SK-N-MC (cell line): Measurements from ENCODE around the gene SSBP2.
"Not testable (repeated sequence)": the region's sequence is repeated elsewhere in the genome, so short reads cannot be mapped to it uniquely, and the experiment has no call there.

Experiments
- DNase-seq: peaks from one replicate; pipeline ENCODE4 v3.0.0-alpha.2; 2011; ENCODE audit warnings: low read depth, low spot score
- H3K27ac ChIP-seq: fragments of 200-600 bp; sonication (generic); 2 replicates; pipeline ENCODE4 v1.5.1; 2016; ENCODE audit warnings: mixed run types
- H3K36me3 ChIP-seq: fragments of 200-600 bp; sonication (generic); 2 replicates; pipeline ENCODE4 v1.6.1; 2017; ENCODE audit warnings: antibody characterized with exemption, low read length, mixed read lengths; ENCODE audit not compliant: insufficient read depth
- H3K4me3 ChIP-seq: fragments of 200-600 bp; sonication (generic); 2 replicates; pipeline ENCODE4 v1.5.1; 2016
- H3K9ac ChIP-seq: fragments of 200-600 bp; sonication (generic); 2 replicates; pipeline ENCODE4 v1.8.0; 2017; ENCODE audit warnings: mixed run types, mixed read lengths; ENCODE audit not compliant: insufficient read length
- H3K9me3 ChIP-seq: fragments of 200-600 bp; sonication (generic); 2 replicates; pipeline ENCODE4 v1.6.1; 2017; ENCODE audit warnings: low read depth, mild to moderate bottlenecking, antibody characterized with exemption, low read length, moderate library complexity, mixed read lengths
- EZH2 ChIP-seq: fragments of 200-600 bp; sonication (generic); IDR thresholded peaks from one replicate; pipeline ENCODE4 v1.6.1; 2017; ENCODE audit warnings: antibody characterized with exemption
- FOXP2 ChIP-seq: optimal IDR thresholded peaks from 2 replicates; pipeline ENCODE3; 2011; ENCODE audit warnings: mild to moderate bottlenecking, moderate library complexity; ENCODE audit not compliant: insufficient read depth; ENCODE audit errors: extremely low read length, control extremely low read depth
- POLR2AphosphoS5 ChIP-seq: IDR thresholded peaks from 2 replicates; pipeline ENCODE4 v1.6.1; 2012; ENCODE audit warnings: mild to moderate bottlenecking, low read depth, low read length, borderline replicate concordance

SSBP2 gene

DNA sequence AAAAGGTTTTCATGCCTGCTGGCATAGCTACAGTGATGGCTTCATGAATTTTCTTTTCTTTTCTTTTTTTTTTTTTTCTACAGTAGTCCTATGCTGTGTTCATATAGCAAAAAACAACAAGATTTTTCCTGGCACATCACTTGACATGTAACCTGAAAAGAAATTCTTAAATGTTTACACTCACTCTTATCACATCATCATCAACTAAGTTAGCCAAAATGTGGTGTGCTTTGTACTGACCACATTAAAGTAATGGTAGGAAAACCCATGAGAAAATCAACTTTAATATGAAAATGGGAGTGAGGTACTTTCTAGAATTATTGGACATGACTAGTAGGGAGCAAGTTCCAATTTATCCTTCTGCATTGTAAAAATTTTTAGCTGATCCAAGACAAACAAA is 146.7 kb downstream of the SSBP2 start:
- no peaks in the 10 kb centered on the region for H3K36me3 ChIP-seq
- H3K9ac ChIP-seq = no peak overlapping the region
- TF ChIP-seq EZH2 (no peak), FOXP2 (no peak), POLR2AphosphoS5 (no peak)
- no peaks in the 10 kb centered on the region for H3K9me3 ChIP-seq
- no peak overlapping the region for H3K27ac ChIP-seq
- DNase-seq = no peak
- no peak overlapping the region for H3K4me3 ChIP-seq

DNA sequence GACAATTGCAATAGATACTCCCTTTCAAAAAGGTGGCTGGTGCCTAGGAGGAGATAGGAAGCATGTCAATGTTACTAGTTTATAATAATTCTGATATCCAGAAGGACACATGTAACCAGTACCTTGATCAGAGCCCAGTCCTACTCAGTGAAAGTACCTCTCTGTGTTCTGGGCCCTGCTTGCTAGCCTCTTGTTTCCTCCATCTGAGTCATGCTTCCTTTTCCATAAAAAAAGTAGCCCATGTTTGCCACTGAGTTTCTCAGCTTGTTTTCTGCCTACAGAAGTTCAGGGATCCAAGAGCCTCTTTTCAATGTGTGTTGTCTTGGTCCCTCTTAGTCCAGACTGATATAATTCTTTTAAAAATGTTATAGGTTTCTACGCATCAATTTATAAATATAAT is 149.0 kb downstream of the SSBP2 start:
- Histone ChIP-seq H3K36me3 (no peaks in the 10 kb centered on the region), H3K9ac (no peak overlapping the region), H3K4me3 (no peak overlapping the region), H3K27ac (no peak overlapping the region), H3K9me3 (no peaks in the 10 kb centered on the region)
- DNase-seq = no peak
- TF ChIP-seq EZH2 (no peak), FOXP2 (no peak), POLR2AphosphoS5 (no peak)

- not testable (repeated sequence) for H3K9me3 ChIP-seq, H3K9ac ChIP-seq, H3K27ac ChIP-seq, DNase-seq, H3K36me3 ChIP-seq, H3K4me3 ChIP-seq
These were observed 158.8 kb downstream of the SSBP2 start for GRCh38 chr5:81592085-81592484.

DNA sequence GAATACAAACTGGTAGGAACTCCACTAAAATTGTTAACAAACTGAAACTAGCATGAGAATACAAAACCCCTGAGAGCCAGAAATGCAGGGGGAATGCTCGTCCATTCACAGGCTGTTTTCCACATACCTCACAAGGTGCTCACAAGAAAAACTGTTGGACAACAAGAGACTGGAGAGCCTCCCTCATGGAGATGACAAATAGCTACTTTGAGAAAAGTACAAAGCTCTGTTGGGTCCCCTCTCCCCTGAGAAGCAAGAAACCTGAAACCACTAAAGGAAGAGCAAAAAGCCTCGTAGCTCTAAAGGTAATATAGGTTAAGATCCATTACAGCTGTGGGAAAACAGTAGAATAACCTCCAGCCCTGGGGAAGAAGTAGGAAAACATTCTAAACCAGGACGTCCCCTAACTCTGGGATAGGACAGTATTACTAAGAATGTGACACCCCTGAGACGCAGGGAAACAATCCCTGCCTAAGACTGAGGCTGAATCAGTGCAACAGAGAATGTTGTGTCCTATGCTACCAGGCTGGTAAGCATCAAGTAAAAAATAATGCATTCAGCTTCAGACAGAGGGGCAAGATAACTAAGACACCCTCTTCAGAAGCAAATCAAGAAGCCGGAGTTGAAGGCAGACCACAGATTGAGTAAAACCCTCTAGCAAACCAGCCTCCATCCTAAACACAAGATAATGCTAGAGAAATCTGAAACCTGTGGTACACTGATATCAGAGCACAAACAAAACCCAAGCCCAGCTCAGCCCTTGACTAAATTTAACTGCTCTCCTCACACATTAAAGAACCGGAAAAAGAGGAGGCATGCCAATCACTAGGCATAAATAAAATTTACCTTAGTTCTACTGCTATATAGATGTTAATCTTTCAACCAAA is 160.2 kb downstream of the SSBP2 start:
- Histone ChIP-seq H3K9me3 (no peaks in the 10 kb centered on the region), H3K36me3 (no peaks in the 10 kb centered on the region), H3K9ac (no peak overlapping the region), H3K4me3 (no peak overlapping the region), H3K27ac (no peak overlapping the region)
- no peak for DNase-seq
- TF ChIP-seq POLR2AphosphoS5 = no peak
- no peak for TF ChIP-seq FOXP2
- TF ChIP-seq EZH2 = no peak

- DNase-seq = peak; percentile 78
- TF ChIP-seq FOXP2 (no peak), EZH2 (no peak), POLR2AphosphoS5 (peak; percentile 76; the same call in 1 of the 2 replicates)
- Histone ChIP-seq H3K27ac (no peak overlapping the region), H3K36me3 (no peaks in the 10 kb centered on the region), H3K9ac (no peak overlapping the region), H3K4me3 (no peak overlapping the region), H3K9me3 (no peaks in the 10 kb centered on the region)
These were observed 171.5 kb downstream of the SSBP2 start for GRCh38 chr5:81579262-81579924.

- Histone ChIP-seq H3K36me3 (no peaks in the 10 kb centered on the region), H3K9ac (no peak overlapping the region), H3K9me3 (no peaks in the 10 kb centered on the region), H3K27ac (no peak overlapping the region), H3K4me3 (no peak overlapping the region)
- DNase-seq = no peak
- TF ChIP-seq POLR2AphosphoS5 = no peak
- TF ChIP-seq EZH2 = no peak
- TF ChIP-seq FOXP2 = no peak
These were observed 173.8 kb downstream of the SSBP2 start for GRCh38 chr5:81577091-81577490.

GRCh38 chr5:81575924-81576323 is 175.0 kb downstream of the SSBP2 start:
- Histone ChIP-seq H3K9me3 (no peaks in the 10 kb centered on the region), H3K4me3 (no peak overlapping the region), H3K27ac (no peak overlapping the region), H3K36me3 (no peaks in the 10 kb centered on the region), H3K9ac (no peak overlapping the region)
- TF ChIP-seq POLR2AphosphoS5 = no peak
- no peak for TF ChIP-seq EZH2
- TF ChIP-seq FOXP2 = no peak
- DNase-seq = no peak

GRCh38 chr5:81572201-81572600 is 178.7 kb downstream of the SSBP2 start:
- no peak for TF ChIP-seq POLR2AphosphoS5
- TF ChIP-seq EZH2 = no peak
- DNase-seq = no peak
- no peak overlapping the region for H3K9ac ChIP-seq
- H3K36me3 ChIP-seq = no peaks in the 10 kb centered on the region
- peak overlapping the region; percentile 39; the same call in 1 of the 2 replicates for H3K27ac ChIP-seq
- H3K9me3 ChIP-seq = no peaks in the 10 kb centered on the region
- H3K4me3 ChIP-seq = no peak overlapping the region

DNA sequence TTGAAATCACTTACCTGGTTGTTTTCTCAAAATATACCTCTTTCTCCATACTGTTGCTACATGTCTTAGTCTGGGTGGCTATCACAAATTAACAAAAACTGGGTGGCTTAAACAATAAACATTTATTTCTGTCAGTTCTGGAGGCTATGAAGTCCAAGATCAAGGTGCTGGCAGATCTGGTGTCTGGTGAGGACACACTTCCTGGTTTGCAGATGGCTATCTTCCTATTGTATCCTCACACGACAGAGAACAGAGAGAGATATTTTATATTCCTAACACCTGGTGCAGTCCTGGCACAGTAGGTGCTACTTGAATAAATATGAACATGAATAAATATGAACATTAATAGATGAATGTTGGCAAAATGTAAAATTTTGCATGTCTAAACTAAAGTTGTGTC is 192.7 kb downstream of the SSBP2 start:
- H3K27ac ChIP-seq = no peak overlapping the region
- no peaks in the 10 kb centered on the region for H3K36me3 ChIP-seq
- no peak overlapping the region for H3K9ac ChIP-seq
- no peak overlapping the region for H3K4me3 ChIP-seq
- H3K9me3 ChIP-seq = no peaks in the 10 kb centered on the region
- TF ChIP-seq FOXP2 (no peak), EZH2 (no peak), POLR2AphosphoS5 (no peak)
- no peak for DNase-seq
